Natural killer cell (primary cell): Measurements from ENCODE around the gene SIGLEC9. TPM values are rescaled to one million over a fixed set of nuclear protein-coding genes. Genes with fewer than 3 reads are reported as not detected.

Source experiments
- ATAC-seq, 3 donors: fragments of 150-1000 bp in 2 of 3; fragments of 200-7000 bp in 1 of 3; cut with Tn5 transposase; 1 replicate in 1 of 3; 2 replicates in 2 of 3; pipeline ENCODE4 v1.10.0; 2021; ENCODE audit warnings: mild to moderate bottlenecking in 2 of 3, moderate library complexity in 2 of 3
- DNase-seq, 2 donors: peaks; one replicate each; pipeline versions ENCODE4 v3.0.0 to v3.0.0-alpha.2; 2013 to 2021; ENCODE audit warnings: mixed read lengths in 1 of 2
- H3K27ac ChIP-seq: one replicate; pipeline ENCODE4 v1.5.1; 2013; ENCODE audit warnings: mild to moderate bottlenecking, low read length
- H3K27me3 ChIP-seq: one replicate; pipeline ENCODE4 v1.6.1; 2013; ENCODE audit warnings: low read length; ENCODE audit not compliant: control insufficient read depth, insufficient read depth
- H3K36me3 ChIP-seq: one replicate; pipeline ENCODE4 v1.6.1; 2013; ENCODE audit warnings: low read length; ENCODE audit not compliant: control insufficient read depth, insufficient read depth
- H3K4me1 ChIP-seq: one replicate; pipeline ENCODE4 v1.6.1; 2013; ENCODE audit warnings: low read length; ENCODE audit not compliant: control insufficient read depth, insufficient read depth
- H3K4me3 ChIP-seq: one replicate; pipeline ENCODE4 v1.5.1; 2013; ENCODE audit warnings: low read length
- H3K9me3 ChIP-seq: one replicate; pipeline ENCODE4 v1.6.1; 2013; ENCODE audit warnings: low read length; ENCODE audit not compliant: control insufficient read depth, insufficient read depth
- H3K27ac Mint-ChIP-seq, 2 donors: one replicate each; pipeline ENCODE4 v1.8.0; 2022; ENCODE audit warnings: mild to moderate bottlenecking in 2 of 2, mixed read lengths in 2 of 2, moderate library complexity in 1 of 2
- H3K27me3 Mint-ChIP-seq, 2 donors: one replicate each; pipeline ENCODE4 v1.8.0; 2022; ENCODE audit warnings: low read depth in 2 of 2, mixed read lengths in 2 of 2
- H3K36me3 Mint-ChIP-seq: one replicate; pipeline ENCODE4 v1.8.0; 2022; ENCODE audit warnings: mixed read lengths
- H3K4me1 Mint-ChIP-seq, 2 donors: one replicate each; pipeline ENCODE4 v1.8.0; 2022; ENCODE audit warnings: mixed read lengths in 2 of 2
- H3K4me3 Mint-ChIP-seq: one replicate; pipeline ENCODE4 v1.8.0; 2022; ENCODE audit warnings: mild to moderate bottlenecking, moderate library complexity, mixed read lengths
- H3K9me3 Mint-ChIP-seq, 2 donors: one replicate each; pipeline ENCODE4 v1.8.0; 2022; ENCODE audit warnings: mixed read lengths in 2 of 2
- WGBS: methylation state at CpG from one replicate; pipeline ENCODE4 v1.1.7; 2013; ENCODE audit warnings: missing lambda C conversion rate; ENCODE audit not compliant: insufficient coverage; 5-methylcytosine and 5-hydroxymethylcytosine counted together
- intact Hi-C: fragments of 100-400 bp; cut with micrococcal nuclease; formaldehyde crosslinking; loops from one replicate; pipeline ENCODE4 v1.14.2; 2022
- total RNA-seq, 4 donors: library from RNA; stranded (reverse); fragments of 120-200 nt in 1 of 4; gene quantifications; one replicate each; pipeline versions ENCODE4 v1.2.3 to v1.2.4, GENCODE V29; 2013 to 2022
- TF ChIP-seq, protein P1 (sequence below): fragments of 200-600 bp; IDR thresholded peaks from one replicate; pipeline ENCODE4 v1.8.0; 2022; ENCODE audit warnings: antibody characterized with exemption

SIGLEC9 gene
- total RNA-seq, 3 donors from 2014 or later (not counting 1 experiment from before 2014, with no cell fraction given) = 13.0 to 15.3 (median 13.8) TPM

DNA sequence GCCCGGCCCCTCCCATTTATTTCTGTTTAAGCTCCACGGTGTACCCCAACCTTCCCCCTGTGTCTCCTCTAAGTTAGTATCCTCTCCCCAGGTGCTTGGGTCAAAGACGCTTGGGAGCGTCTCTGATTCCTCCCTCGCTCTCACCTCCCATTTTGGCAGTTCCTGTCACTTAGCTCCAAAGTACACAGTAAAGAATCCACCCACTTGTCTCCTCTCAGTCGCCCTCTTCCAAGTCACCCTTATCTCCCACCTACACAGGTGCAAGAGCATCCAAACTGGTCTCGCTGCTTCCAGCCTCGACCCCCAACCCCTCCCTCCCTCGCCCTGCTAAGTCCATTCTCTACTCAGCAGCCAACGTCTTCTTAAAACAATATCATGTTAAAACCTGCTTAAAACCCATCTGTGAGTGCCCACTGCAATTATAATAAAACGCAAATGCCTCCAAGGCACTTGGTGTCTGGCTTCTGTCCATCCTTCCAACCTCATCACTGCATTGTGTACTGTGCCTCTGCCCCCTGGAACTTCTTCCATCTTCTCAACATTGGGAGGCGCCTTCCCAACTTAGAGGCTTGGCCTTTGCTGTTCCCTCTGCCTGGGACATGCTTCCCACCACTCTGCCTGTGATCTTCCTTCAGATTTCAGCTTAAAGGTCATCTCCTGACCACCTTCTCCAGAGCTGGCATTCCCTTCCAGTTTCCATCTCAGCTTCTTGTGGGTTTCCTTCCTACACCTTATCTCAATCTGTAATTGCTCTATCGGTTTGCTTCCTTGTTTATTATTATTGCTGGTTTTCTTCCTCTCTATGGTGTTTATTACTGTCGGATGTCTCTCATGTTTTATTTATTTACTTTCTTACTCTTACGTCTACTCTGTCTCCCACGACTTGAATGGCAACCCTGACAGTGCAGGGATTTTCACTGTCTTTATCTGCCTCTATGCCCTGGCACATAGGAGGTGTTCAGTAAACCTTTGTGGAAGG lies 32.5 kb upstream of the SIGLEC9 start:
- 83% methylated on average over 14 of the region's 16 CpGs for WGBS
- H3K4me3 ChIP-seq = no peak overlapping the region
- Mint-ChIP-seq H3K27me3 (no peaks in the 10 kb centered on the region), H3K36me3 (no peaks in the 10 kb centered on the region), H3K9me3 (no peaks in the 10 kb centered on the region), H3K4me3 (no peak overlapping the region), H3K27ac (no peak overlapping the region), H3K4me1 (peaks cover 7 to 10% of the 10 kb centered on the region in 2 donors)
- TF ChIP-seq, protein P1, sequence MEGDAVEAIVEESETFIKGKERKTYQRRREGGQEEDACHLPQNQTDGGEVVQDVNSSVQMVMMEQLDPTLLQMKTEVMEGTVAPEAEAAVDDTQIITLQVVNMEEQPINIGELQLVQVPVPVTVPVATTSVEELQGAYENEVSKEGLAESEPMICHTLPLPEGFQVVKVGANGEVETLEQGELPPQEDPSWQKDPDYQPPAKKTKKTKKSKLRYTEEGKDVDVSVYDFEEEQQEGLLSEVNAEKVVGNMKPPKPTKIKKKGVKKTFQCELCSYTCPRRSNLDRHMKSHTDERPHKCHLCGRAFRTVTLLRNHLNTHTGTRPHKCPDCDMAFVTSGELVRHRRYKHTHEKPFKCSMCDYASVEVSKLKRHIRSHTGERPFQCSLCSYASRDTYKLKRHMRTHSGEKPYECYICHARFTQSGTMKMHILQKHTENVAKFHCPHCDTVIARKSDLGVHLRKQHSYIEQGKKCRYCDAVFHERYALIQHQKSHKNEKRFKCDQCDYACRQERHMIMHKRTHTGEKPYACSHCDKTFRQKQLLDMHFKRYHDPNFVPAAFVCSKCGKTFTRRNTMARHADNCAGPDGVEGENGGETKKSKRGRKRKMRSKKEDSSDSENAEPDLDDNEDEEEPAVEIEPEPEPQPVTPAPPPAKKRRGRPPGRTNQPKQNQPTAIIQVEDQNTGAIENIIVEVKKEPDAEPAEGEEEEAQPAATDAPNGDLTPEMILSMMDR = no peak
- H3K9me3 ChIP-seq = no peaks in the 10 kb centered on the region
- DNase-seq (no peak), ATAC-seq (no peak)
- H3K27ac ChIP-seq = no peak overlapping the region
- no peaks in the 10 kb centered on the region for H3K27me3 ChIP-seq
- no peaks in the 10 kb centered on the region for H3K36me3 ChIP-seq
- intact Hi-C loops = loop anchor here (5.0 to 10.0 kb wide), 2 partner anchors 70 to 157 kb away; no protein-coding TSS in a partner anchor
- H3K4me1 ChIP-seq = peaks cover 11% of the 10 kb centered on the region

DNA sequence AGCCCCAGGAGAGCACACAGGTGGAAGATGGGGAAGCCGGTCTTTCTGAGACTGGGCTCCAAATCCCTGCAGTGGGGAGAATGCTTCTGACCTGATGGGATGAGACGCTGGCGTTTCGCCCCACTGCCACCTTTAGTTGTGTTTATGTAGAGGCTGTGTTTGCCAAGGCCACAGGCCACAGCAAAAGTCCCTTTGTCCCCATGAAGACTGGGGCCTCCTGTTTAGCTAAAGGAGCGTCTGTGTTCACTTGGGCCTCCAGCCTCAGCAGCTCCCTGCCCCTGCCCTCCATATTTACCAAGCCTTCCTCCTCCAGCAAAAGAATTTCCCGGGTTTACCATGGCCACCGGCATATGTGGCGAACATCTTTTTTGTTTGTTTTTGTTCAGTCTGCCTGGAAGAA lies 31.6 kb upstream of the SIGLEC9 start:
- TF ChIP-seq, protein P1 = no peak
- intact Hi-C loops = loop anchor here (5.0 to 10.0 kb wide), 2 partner anchors 71 to 158 kb away; no protein-coding TSS in a partner anchor
- 92% methylated on average over 8 of the region's 8 CpGs for WGBS
- ATAC-seq (no peak), DNase-seq (no peak)
- peaks cover 4% of the 10 kb centered on the region for H3K36me3 ChIP-seq
- no peak overlapping the region for H3K27ac Mint-ChIP-seq
- no peak overlapping the region for H3K4me3 Mint-ChIP-seq
- no peaks in the 10 kb centered on the region for H3K36me3 Mint-ChIP-seq
- H3K27ac ChIP-seq = no peak overlapping the region
- H3K9me3 ChIP-seq = no peaks in the 10 kb centered on the region
- H3K27me3 ChIP-seq = no peaks in the 10 kb centered on the region
- H3K9me3 Mint-ChIP-seq = no peaks in the 10 kb centered on the region
- peaks cover 9 to 13% of the 10 kb centered on the region in 2 donors for H3K4me1 Mint-ChIP-seq
- H3K4me1 ChIP-seq = peaks cover 19% of the 10 kb centered on the region
- H3K4me3 ChIP-seq = no peak overlapping the region
- H3K27me3 Mint-ChIP-seq = no peaks in the 10 kb centered on the region

DNA sequence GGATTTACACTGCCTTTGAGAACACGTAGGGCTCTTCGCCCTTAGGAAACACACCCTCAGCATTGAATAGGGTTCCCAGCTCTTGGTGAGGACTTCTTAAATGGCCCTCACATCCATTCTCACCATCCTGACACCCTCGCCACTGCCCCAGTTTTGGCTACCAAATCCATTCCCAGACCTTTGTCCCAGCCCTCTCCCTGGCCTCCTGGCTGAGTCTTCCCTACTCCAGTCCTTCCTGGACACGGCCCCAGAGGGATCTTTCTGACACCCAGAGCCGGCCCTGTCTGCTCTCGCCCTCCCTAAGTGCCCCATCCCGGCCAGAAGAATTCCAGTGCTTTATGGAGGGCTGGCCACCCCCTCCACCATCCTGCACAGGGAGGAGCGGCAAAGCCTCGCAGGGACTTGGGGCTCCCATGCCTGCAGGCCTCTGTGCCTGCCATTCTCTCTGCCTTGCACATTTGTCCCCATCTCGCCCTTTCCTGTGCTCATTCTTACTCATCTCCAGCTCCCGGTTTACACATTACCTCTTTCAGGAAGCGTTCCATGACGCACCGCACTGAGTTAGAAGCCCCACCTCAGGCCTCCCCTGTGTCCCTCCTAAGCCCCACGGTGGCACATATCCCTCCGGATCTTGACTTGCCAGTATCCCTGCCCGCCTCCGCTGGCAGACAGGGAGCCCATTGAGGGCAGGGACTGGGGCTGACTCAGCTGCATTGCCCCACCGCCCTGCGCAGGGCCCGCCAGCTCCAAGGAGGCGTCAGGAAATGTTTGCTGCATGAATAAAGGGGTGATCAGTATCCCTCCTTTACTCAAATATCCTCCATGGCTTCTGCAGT lies 31.0 kb upstream of the SIGLEC9 start:
- TF ChIP-seq, protein P1 = no peak
- 92% methylated on average over 22 of the region's 22 CpGs for WGBS
- Histone ChIP-seq H3K36me3 (peaks cover 6% of the 10 kb centered on the region), H3K4me3 (no peak overlapping the region), H3K9me3 (no peaks in the 10 kb centered on the region), H3K27me3 (no peaks in the 10 kb centered on the region), H3K27ac (no peak overlapping the region), H3K4me1 (peaks cover 22% of the 10 kb centered on the region)
- no peak overlapping the region for H3K4me3 Mint-ChIP-seq
- DNase-seq (no peak), ATAC-seq (no peak)
- no peaks in the 10 kb centered on the region for H3K36me3 Mint-ChIP-seq
- intact Hi-C loops = loop anchor here (5.0 to 10.0 kb wide), 2 partner anchors 71 to 159 kb away; no protein-coding TSS in a partner anchor
- H3K9me3 Mint-ChIP-seq = no peaks in the 10 kb centered on the region
- peaks cover 9 to 13% of the 10 kb centered on the region in 2 donors for H3K4me1 Mint-ChIP-seq
- no peaks in the 10 kb centered on the region for H3K27me3 Mint-ChIP-seq
- no peak overlapping the region for H3K27ac Mint-ChIP-seq
